NB4 (cell line): Measurements from ENCODE around the gene DRC7.

ENCODE experiments used
- POLR2A ChIP-seq: IDR thresholded peaks from 2 replicates; pipeline ENCODE4 v1.6.1; 2011; ENCODE audit warnings: mild to moderate bottlenecking; ENCODE audit not compliant: insufficient read length; ENCODE audit errors: extremely low read depth
- TF ChIP-seq, protein P1 (sequence below): IDR thresholded peaks from one replicate; pipeline ENCODE4 v1.5.1; 2012; ENCODE audit warnings: low read depth, low read length

DNA sequence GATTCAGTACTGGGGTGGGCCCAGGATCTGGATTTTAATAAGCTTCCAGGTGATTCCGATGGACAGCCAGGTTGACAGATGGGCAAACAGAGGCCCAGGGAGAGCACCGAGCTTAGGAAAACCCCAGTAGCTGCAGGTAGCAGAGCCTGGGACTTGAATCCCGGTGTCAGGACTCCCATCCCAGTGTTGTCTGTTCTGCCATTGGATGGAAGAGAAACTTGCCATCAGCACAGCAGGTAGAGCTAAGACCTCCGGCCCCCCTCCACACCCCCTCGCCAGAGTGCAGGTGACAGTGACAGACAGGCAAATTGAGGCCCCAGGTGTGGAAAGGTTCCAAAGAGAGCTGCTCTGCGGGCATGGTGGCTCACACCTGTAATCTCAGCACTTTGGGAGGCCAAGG lies 53.4 kb downstream of the DRC7 start:
- TF ChIP-seq, protein P1, sequence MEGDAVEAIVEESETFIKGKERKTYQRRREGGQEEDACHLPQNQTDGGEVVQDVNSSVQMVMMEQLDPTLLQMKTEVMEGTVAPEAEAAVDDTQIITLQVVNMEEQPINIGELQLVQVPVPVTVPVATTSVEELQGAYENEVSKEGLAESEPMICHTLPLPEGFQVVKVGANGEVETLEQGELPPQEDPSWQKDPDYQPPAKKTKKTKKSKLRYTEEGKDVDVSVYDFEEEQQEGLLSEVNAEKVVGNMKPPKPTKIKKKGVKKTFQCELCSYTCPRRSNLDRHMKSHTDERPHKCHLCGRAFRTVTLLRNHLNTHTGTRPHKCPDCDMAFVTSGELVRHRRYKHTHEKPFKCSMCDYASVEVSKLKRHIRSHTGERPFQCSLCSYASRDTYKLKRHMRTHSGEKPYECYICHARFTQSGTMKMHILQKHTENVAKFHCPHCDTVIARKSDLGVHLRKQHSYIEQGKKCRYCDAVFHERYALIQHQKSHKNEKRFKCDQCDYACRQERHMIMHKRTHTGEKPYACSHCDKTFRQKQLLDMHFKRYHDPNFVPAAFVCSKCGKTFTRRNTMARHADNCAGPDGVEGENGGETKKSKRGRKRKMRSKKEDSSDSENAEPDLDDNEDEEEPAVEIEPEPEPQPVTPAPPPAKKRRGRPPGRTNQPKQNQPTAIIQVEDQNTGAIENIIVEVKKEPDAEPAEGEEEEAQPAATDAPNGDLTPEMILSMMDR, result no peak
- no peak for TF ChIP-seq POLR2A
